Measurements from ENCODE around the gene LSAMP. TPM values are rescaled to one million over a fixed set of nuclear protein-coding genes. Genes with fewer than 3 reads are reported as not detected.

The LSAMP gene
- total and polyA plus RNA-seq, 2 of the 4 experiments (the other 2 are of a cell fraction): 7.9 to 8.0 TPM

DNA sequence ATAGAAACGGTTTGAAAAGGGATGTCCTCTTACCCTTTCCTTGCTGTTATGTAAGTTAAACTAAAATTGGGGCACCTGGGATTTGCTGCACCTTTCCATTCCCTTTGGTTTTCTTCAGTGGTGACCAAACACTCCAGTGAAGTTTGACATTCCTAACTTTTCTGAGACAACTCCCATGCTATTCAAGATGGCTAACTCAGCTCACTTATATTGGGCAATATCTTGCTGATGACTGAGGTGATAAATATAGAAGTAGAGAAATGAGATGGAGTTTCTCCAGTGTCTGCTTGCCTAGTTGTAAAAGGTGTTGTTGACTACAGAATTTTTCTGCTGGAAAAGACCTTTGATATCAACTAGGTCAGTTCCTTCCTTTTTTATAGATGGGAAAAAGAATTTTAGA, 530.2 kb downstream of the LSAMP start:
- no peak overlapping the region for H4K5ac ChIP-seq (ENCODE audit: low read depth, low read length)
- no peak overlapping the region for H2BK5ac ChIP-seq (ENCODE audit: low read depth, low read length, poor library complexity, severe bottlenecking)
- BruUV-seq (replicated peaks): no TSS peak
- dilution Hi-C loops (cut with HindIII; ENCODE audit: low sequenced_read_pairs, unreplicated experiment) (no loop called here), intact Hi-C loops (cut with micrococcal nuclease) (no loop called here), in situ Hi-C loops (cut with MboI; ENCODE audit: low sequenced_read_pairs) (no loop called here)
- TF ChIP-seq BHLHE40 (IDR thresholded peaks at IDR 0.05; ENCODE audit: low read depth, low read length): no peak
- peak; percentile 58; the same call in 1 of the 2 replicates for TF ChIP-seq CEBPB (IDR thresholded peaks at IDR 0.05; ENCODE audit: low read depth, low read length)
- H3K79me1 ChIP-seq (ENCODE audit: low read depth in 1 of 2, low read length in 2 of 2): no peaks in the 10 kb centered on the region
- no peak overlapping the region for H2BK20ac ChIP-seq (ENCODE audit: low read depth, low read length)
- no peak overlapping the region for H3K56ac ChIP-seq (ENCODE audit: extremely low read depth, insufficient read depth, low read length)
- H3K4me2 ChIP-seq (ENCODE audit: low read depth, low read length): no peak overlapping the region
- no CpG with 5 or more reads among the region's 1 CpG for WGBS, 2 experiments (ENCODE audit: extremely low coverage in 2 of 2, insufficient read length in 1 of 2)
- H2AFZ ChIP-seq (replicated peaks; ENCODE audit: low read length, poor library complexity): no peak overlapping the region
- H3K9ac ChIP-seq (ENCODE audit: low read depth, low read length): no peak overlapping the region
- H4K8ac ChIP-seq (ENCODE audit: low read depth in 2 of 2, low read length in 2 of 2): no peak overlapping the region
- H3K23ac ChIP-seq (ENCODE audit: low read depth, low read length): no peak overlapping the region
- H3K18ac ChIP-seq (ENCODE audit: low read depth, low read length): no peak overlapping the region
- H2AK9ac ChIP-seq (replicated peaks; ENCODE audit: low read depth, low read length, poor library complexity): no peak overlapping the region
- ATAC-seq (ENCODE audit: low read depth): no peak
- POLR2A ChIA-PET (ENCODE audit: unreplicated experiment): no interaction called here
- H3K9me1 ChIP-seq (ENCODE audit: insufficient read depth, low read length): no peaks in the 10 kb centered on the region
- no peaks in the 10 kb centered on the region; the same call in 1 of the 2 replicates for H3K4me1 ChIP-seq (ENCODE audit: control insufficient read depth, insufficient read depth, low read length)
- no peak overlapping the region for H3K4me3 ChIP-seq (ENCODE audit: insufficient read depth, low read depth, low read length)
- DNase-seq: no peak
- no peak overlapping the region for H3K4ac ChIP-seq (ENCODE audit: low read depth, low read length)
- H2BK120ac ChIP-seq (ENCODE audit: low read depth, low read length): no peak overlapping the region
- no peak overlapping the region for H4K91ac ChIP-seq (ENCODE audit: insufficient read depth, low read depth, low read length)
- no peaks in the 10 kb centered on the region for H3K9me3 ChIP-seq (ENCODE audit: control insufficient read depth, insufficient read depth, low read length)
- no peaks in the 10 kb centered on the region for H4K20me1 ChIP-seq (ENCODE audit: insufficient read depth, low read length)
- no peak overlapping the region for H3K14ac ChIP-seq (replicated peaks; ENCODE audit: low read depth, low read length)
- no peaks in the 10 kb centered on the region for H3K36me3 ChIP-seq (ENCODE audit: control insufficient read depth, insufficient read depth, low read length)
- no peak overlapping the region for H2AK5ac ChIP-seq (ENCODE audit: low read depth, low read length)
- H3K27me3 ChIP-seq (ENCODE audit: control insufficient read depth, insufficient read depth, low read length): no peaks in the 10 kb centered on the region
- H2BK15ac ChIP-seq (ENCODE audit: low read depth, low read length): no peak overlapping the region
- CTCF ChIA-PET: no interaction called here
- H3K27ac ChIP-seq (ENCODE audit: insufficient read depth, low read length): no peak overlapping the region
